ENCODE measurements around the gene CXXC5. TPM values are rescaled to one million over a fixed set of nuclear protein-coding genes. Genes with fewer than 3 reads are reported as not detected.

CXXC5 gene
- total and polyA plus RNA-seq, 2 of the 4 experiments (the other 2 are of a cell fraction): 24.9 to 35.7 TPM

- Histone ChIP-seq H3K9ac (ENCODE audit: low read depth, low read length) (no peak overlapping the region), H3K36me3 (ENCODE audit: control insufficient read depth, insufficient read depth, low read length) (peaks cover 38% of the 10 kb centered on the region), H2AK9ac (replicated peaks; ENCODE audit: low read depth, low read length, poor library complexity) (no peak overlapping the region), H4K8ac (ENCODE audit: low read depth in 2 of 2, low read length in 2 of 2) (no peak overlapping the region), H2AFZ (replicated peaks; ENCODE audit: low read length, poor library complexity) (no peak overlapping the region), H3K27me3 (ENCODE audit: control insufficient read depth, insufficient read depth, low read length) (no peaks in the 10 kb centered on the region), H2BK120ac (ENCODE audit: low read depth, low read length) (no peak overlapping the region), H3K9me1 (ENCODE audit: insufficient read depth, low read length) (no peaks in the 10 kb centered on the region; the same call in 1 of the 2 replicates), H3K4me3 (ENCODE audit: insufficient read depth, low read depth, low read length) (no peak overlapping the region), H3K4ac (ENCODE audit: low read depth, low read length) (no peak overlapping the region), H2AK5ac (ENCODE audit: low read depth, low read length) (no peak overlapping the region), H2BK5ac (ENCODE audit: low read depth, low read length, poor library complexity, severe bottlenecking) (no peak overlapping the region), H4K5ac (ENCODE audit: low read depth, low read length) (no peak overlapping the region), H4K20me1 (ENCODE audit: insufficient read depth, low read length) (peaks cover 30% of the 10 kb centered on the region; the same call in 1 of the 2 replicates), H3K18ac (ENCODE audit: low read depth, low read length) (no peak overlapping the region), H3K56ac (ENCODE audit: extremely low read depth, insufficient read depth, low read length) (no peak overlapping the region), H2BK15ac (ENCODE audit: low read depth, low read length) (no peak overlapping the region), H3K27ac (ENCODE audit: insufficient read depth, low read length) (no peak overlapping the region), H3K23ac (ENCODE audit: low read depth, low read length) (no peak overlapping the region), H3K4me2 (ENCODE audit: low read depth, low read length) (no peak overlapping the region), H3K9me3 (ENCODE audit: control insufficient read depth, insufficient read depth, low read length) (no peaks in the 10 kb centered on the region), H3K4me1 (ENCODE audit: control insufficient read depth, insufficient read depth, low read length) (peaks cover 9% of the 10 kb centered on the region; the same call in 1 of the 2 replicates), H4K91ac (ENCODE audit: insufficient read depth, low read depth, low read length) (no peak overlapping the region), H2BK20ac (ENCODE audit: low read depth, low read length) (no peak overlapping the region), H3K14ac (replicated peaks; ENCODE audit: low read depth, low read length) (no peak overlapping the region), H3K79me1 (ENCODE audit: low read depth in 1 of 2, low read length in 2 of 2) (peaks cover 5 to 22% of the 10 kb centered on the region in 2 experiments; a peak in 2 of 4 replicates)
- 95% methylated on average over 21 of the region's 36 CpGs; no CpG with 5 or more reads in 1 of the 2 experiments for WGBS, 2 experiments (ENCODE audit: extremely low coverage in 2 of 2, insufficient read length in 1 of 2)
- dilution Hi-C loops (cut with HindIII; ENCODE audit: low sequenced_read_pairs, unreplicated experiment): no loop called here
- ChIA-PET CTCF (no interaction called here), POLR2A (ENCODE audit: unreplicated experiment) (no interaction called here)
- no peak for TF ChIP-seq FOS (IDR thresholded peaks at IDR 0.05; ENCODE audit: low read depth, low read length)
- TF ChIP-seq MAZ (IDR thresholded peaks at IDR 0.05; ENCODE audit: borderline replicate concordance, low read depth, low read length): no peak
- no peak for TF ChIP-seq BHLHE40 (IDR thresholded peaks at IDR 0.05; ENCODE audit: low read depth, low read length)
- no peak for TF ChIP-seq SMC3 (IDR thresholded peaks at IDR 0.05; ENCODE audit: low read depth, low read length)
- TF ChIP-seq NFE2L2 (IDR thresholded peaks at IDR 0.05; ENCODE audit: low read depth, low read length): no peak
- TF ChIP-seq ELK1 (IDR thresholded peaks at IDR 0.05; ENCODE audit: borderline replicate concordance, low read depth, low read length): no peak
- no peak for TF ChIP-seq RCOR1 (IDR thresholded peaks at IDR 0.05; ENCODE audit: insufficient replicate concordance, low read length)
- no peak for TF ChIP-seq CHD1 (IDR thresholded peaks at IDR 0.05; ENCODE audit: low read depth, low read length)
- TF ChIP-seq CTCF (conservative IDR thresholded peaks at IDR 0.05; ENCODE audit: low read depth, low read length): no peak
- no peak for TF ChIP-seq RFX5 (IDR thresholded peaks at IDR 0.05; ENCODE audit: low read depth, low read length)
- TF ChIP-seq CEBPB (IDR thresholded peaks at IDR 0.05; ENCODE audit: low read depth, low read length): no peak
- no peak for TF ChIP-seq USF2 (IDR thresholded peaks at IDR 0.05; ENCODE audit: low read depth, low read length)
- no peak for TF ChIP-seq RAD21 (IDR thresholded peaks at IDR 0.05; ENCODE audit: low read length)
- TF ChIP-seq MXI1 (IDR thresholded peaks at IDR 0.05; ENCODE audit: borderline replicate concordance, low read depth, low read length): no peak
- TF ChIP-seq MAFK (IDR thresholded peaks at IDR 0.05; ENCODE audit: low read depth, low read length): no peak
- TF ChIP-seq POLR2A (IDR thresholded peaks at IDR 0.05; ENCODE audit: low read depth, low read length): no peak
- in situ Hi-C loops (cut with MboI; ENCODE audit: low sequenced_read_pairs): no loop called here
- intact Hi-C loops (cut with micrococcal nuclease): no loop called here
- ATAC-seq (ENCODE audit: low read depth): no peak
- DNase-seq: no peak
- no TSS peak for BruUV-seq (replicated peaks)
Observed at GRCh38 chr5:139680368-139681111, 32.4 kb downstream of the CXXC5 start.

Measured in IMR-90 (cell line).